NOMO-1 treated with dmso at 0.1 percent for 144 hours (cell line): ENCODE results near the gene PSMA8.
"Not testable (repeated sequence)": the region's sequence is repeated elsewhere in the genome, so short reads cannot be mapped to it uniquely, and the experiment has no call there.

ENCODE experiments used
- DNase-seq: peaks from one replicate; lab custom pipeline; 2025; ENCODE audit not compliant: unreplicated experiment; lab: John Stamatoyannopoulos, UW

PSMA8 gene

GRCh38 chr18:26228562-26229260 is 95.0 kb downstream of the PSMA8 start:
- DNase-seq: no peak

GRCh38 chr18:26230497-26230896 is 96.8 kb downstream of the PSMA8 start:
- no peak for DNase-seq

GRCh38 chr18:26233208-26233607 is 99.5 kb downstream of the PSMA8 start:
- no peak for DNase-seq

- not testable (repeated sequence) for DNase-seq
Measured at GRCh38 chr18:26237363-26237762, 103.7 kb downstream of the PSMA8 start.

- not testable (repeated sequence) for DNase-seq
Measured at GRCh38 chr18:26238718-26239117, 105.0 kb downstream of the PSMA8 start.

- not testable (repeated sequence) for DNase-seq
Measured at GRCh38 chr18:26242392-26242791, 108.7 kb downstream of the PSMA8 start.
